Breast epithelium (tissue), 4 donors: ENCODE results near the gene RBM23. TPM values are rescaled to one million over a fixed set of nuclear protein-coding genes. Genes with fewer than 3 reads are reported as not detected.
A peak's percentile ranks its signal among the peaks of the same experiment; 100 is the strongest.
"Not testable (repeated sequence)": the region's sequence is repeated elsewhere in the genome, so short reads cannot be mapped to it uniquely, and the experiment has no call there.

ENCODE experiments used
- DNase-seq, 2 donors: peaks; one replicate each; pipeline ENCODE4 v3.0.0-alpha.2; 2019; ENCODE audit warnings: low spot score in 2 of 2
- H3K27ac ChIP-seq, 2 donors: fragments of 200-600 bp; sonication (generic) in 1 of 2; one replicate each; pipeline ENCODE4 v1.5.1; 2016 to 2019; ENCODE audit warnings: mild to moderate bottlenecking in 1 of 2
- H3K27me3 ChIP-seq, 2 donors: fragments of 200-600 bp; sonication (generic) in 1 of 2; one replicate each; pipeline versions ENCODE4 v1.5.1 to v1.6.0; 2017 to 2019; ENCODE audit warnings: control low read depth in 1 of 2, mild to moderate bottlenecking in 1 of 2
- H3K36me3 ChIP-seq: fragments of 200-600 bp; one replicate; pipeline ENCODE4 v1.5.1; 2019
- H3K4me1 ChIP-seq, 2 donors: fragments of 200-600 bp; sonication (generic); one replicate each; pipeline ENCODE4 v1.5.1; 2016 to 2019; ENCODE audit warnings: control low read depth in 1 of 2
- H3K4me3 ChIP-seq, 3 donors: fragments of 200-600 bp; sonication (generic); 1 replicate in 2 of 3; 2 replicates in 1 of 3; pipeline ENCODE4 v1.5.1; 2016 to 2019; ENCODE audit warnings: mild to moderate bottlenecking in 3 of 3, moderate library complexity in 2 of 3
- H3K9me3 ChIP-seq, 2 donors: fragments of 200-600 bp; sonication (generic) in 1 of 2; one replicate each; pipeline ENCODE4 v1.5.1; 2016 to 2019; ENCODE audit warnings: control low read depth in 1 of 2
- CTCF ChIP-seq, 3 donors: fragments of 450-650 bp; IDR thresholded peaks; one replicate each; pipeline ENCODE4 v1.5.1; 2016 to 2017; ENCODE audit warnings: antibody characterized with exemption in 3 of 3, mild to moderate bottlenecking in 3 of 3, moderate library complexity in 3 of 3
- POLR2A ChIP-seq: fragments of 450-650 bp; IDR thresholded peaks from one replicate; pipeline ENCODE4 v1.6.1; 2016; ENCODE audit warnings: antibody characterized with exemption, mild to moderate bottlenecking, moderate library complexity
- POLR2AphosphoS5 ChIP-seq, 3 donors: sonication (generic); formaldehyde crosslinking; IDR thresholded peaks; one replicate each; pipeline ENCODE4 v1.6.1; 2017; ENCODE audit warnings: antibody characterized with exemption in 3 of 3
- intact Hi-C: fragments of 100-400 bp; cut with DNase I; formaldehyde crosslinking; loops from one replicate; pipeline ENCODE4 v1.15.1; 2023; ENCODE audit warnings: low total_unique reads
- total RNA-seq, 3 donors: library from RNA; depleted of rRNA; stranded (reverse); fragments of >200 nt; gene quantifications; one replicate each; pipeline ENCODE4 v1.1.0, GENCODE V29; 2016

Gene RBM23
- total RNA-seq, 3 donors from 2014 or later = 85.5 to 194 (median 174) TPM

DNA sequence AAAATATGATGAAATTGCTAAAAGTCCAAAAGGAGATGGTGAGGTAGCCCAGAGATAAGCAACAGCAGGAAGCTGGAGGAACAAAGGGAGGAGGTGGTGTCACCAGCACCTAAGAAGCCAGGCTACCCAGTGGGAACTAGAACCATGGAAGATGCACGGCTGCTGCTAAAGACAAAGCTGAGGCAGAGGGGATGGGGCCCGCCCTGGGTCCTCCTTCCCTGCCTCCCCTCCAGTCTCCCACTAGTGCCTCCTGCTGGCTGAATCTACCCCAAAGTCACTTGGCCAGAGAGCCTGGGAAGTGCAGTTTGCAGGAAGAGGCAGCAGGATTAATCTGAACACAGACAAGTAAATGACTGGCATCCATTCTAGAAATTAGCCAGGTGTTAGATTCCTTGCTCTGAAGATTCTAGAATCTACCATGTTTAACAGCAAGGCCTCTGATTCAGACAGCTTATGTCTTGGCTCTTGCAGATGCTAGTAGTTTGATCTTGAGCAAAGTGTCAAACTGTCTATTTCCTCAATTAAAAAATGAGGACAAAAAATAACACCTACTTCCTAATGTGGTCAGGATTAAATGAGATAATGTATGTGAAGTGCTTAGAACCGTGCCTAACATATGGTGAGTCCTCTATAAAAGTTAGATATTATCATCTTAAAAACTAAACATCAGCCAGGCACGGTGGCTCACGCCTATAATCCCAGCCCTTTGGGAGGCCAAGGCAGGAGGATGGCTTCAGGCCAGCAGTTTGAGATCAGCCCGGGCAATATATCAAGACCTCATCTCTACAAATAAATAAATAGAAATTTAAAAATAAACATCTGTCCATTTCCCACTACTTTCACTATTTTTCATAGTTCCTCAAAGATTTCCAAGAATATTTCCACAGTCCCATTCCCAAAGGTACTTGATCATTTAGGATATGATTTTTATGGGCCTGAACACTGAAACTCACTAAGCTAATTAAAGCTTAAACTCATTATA, 53.2 kb downstream of the RBM23 start:
- Histone ChIP-seq H3K27ac (no peak overlapping the region), H3K4me1 (peaks cover 0 to 5% of the 10 kb centered on the region in 2 donors), H3K27me3 (no peaks in the 10 kb centered on the region), H3K4me3 (no peak overlapping the region), H3K9me3 (no peaks in the 10 kb centered on the region), H3K36me3 (no peaks in the 10 kb centered on the region)
- intact Hi-C loops = no loop called here
- TF ChIP-seq CTCF (IDR thresholded peaks at IDR 0.05) (no peak), POLR2AphosphoS5 (IDR thresholded peaks at IDR 0.05) (no peak), POLR2A (no peak)
- peak in 1 of 2 donors; percentile 24 for DNase-seq

GRCh38 chr14:22864979-22865378, 54.0 kb downstream of the RBM23 start:
- H3K27ac ChIP-seq = no peak overlapping the region
- no peaks in the 10 kb centered on the region for H3K9me3 ChIP-seq
- no peak for DNase-seq
- TF ChIP-seq CTCF (IDR thresholded peaks at IDR 0.05) (no peak), POLR2A (no peak), POLR2AphosphoS5 (IDR thresholded peaks at IDR 0.05) (no peak)
- intact Hi-C loops = loop anchor here (5.0 kb wide), 1 partner anchor 72 kb away; no protein-coding TSS in a partner anchor
- no peaks in the 10 kb centered on the region for H3K36me3 ChIP-seq
- no peaks in the 10 kb centered on the region for H3K4me1 ChIP-seq
- no peak overlapping the region for H3K4me3 ChIP-seq
- no peaks in the 10 kb centered on the region for H3K27me3 ChIP-seq

DNA sequence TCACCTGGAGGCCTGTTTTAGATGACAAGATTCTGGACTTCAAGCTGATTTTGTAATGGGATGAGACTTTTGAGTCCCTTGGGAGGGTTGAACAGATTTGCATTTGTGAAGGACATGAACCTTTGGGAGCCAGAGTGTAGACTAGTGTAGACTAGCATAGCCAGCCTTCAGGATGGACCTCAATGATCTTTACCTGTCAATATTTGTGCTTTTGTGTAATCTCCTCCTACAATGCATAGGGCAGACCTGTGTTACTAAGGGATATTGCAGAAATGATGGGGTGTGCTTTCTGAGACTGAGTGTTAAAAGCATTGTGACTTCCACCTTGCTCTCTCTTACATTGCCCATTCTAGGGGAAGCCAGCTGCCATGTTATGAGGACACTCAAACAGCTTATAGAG, 57.3 kb downstream of the RBM23 start:
- DNase-seq = no peak
- intact Hi-C loops = loop anchor here (5.0 kb wide), 1 partner anchor 76 kb away; no protein-coding TSS in a partner anchor
- Histone ChIP-seq H3K27me3 (no peaks in the 10 kb centered on the region), H3K27ac (no peak overlapping the region), H3K4me3 (no peak overlapping the region), H3K36me3 (no peaks in the 10 kb centered on the region), H3K4me1 (no peaks in the 10 kb centered on the region), H3K9me3 (no peaks in the 10 kb centered on the region)
- TF ChIP-seq POLR2AphosphoS5 (IDR thresholded peaks at IDR 0.05) (no peak), POLR2A (no peak), CTCF (IDR thresholded peaks at IDR 0.05) (no peak)

- not testable (repeated sequence) for H3K4me3 ChIP-seq, H3K27ac ChIP-seq, H3K27me3 ChIP-seq, H3K9me3 ChIP-seq, H3K4me1 ChIP-seq, H3K36me3 ChIP-seq
- intact Hi-C loops = loop anchor here (5.0 kb wide), 1 partner anchor 77 kb away; no protein-coding TSS in a partner anchor
- DNase-seq = peak in 1 of 2 donors; percentile 2
Measured at GRCh38 chr14:22860377-22860776, 58.6 kb downstream of the RBM23 start.

DNA sequence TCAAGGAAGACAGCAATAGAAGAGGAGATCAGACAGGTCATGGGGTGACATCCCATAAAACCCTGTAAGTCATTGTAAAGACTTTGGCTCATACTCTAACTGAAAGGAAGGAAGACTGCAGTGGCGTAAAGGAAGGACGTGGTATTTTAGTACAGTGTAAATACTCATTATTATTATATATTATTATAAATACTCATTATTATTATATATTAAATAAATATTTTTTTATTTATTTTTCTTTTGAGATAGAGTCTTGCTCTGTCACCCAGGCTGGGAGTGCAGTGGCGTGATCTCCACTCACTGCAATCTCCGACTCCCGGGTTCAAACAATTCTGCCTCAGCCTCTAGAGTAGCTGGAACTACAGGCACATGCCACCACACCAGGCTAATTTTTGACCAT, 62.5 kb downstream of the RBM23 start:
- no peak for TF ChIP-seq CTCF (IDR thresholded peaks at IDR 0.05)
- TF ChIP-seq POLR2AphosphoS5 (IDR thresholded peaks at IDR 0.05) = no peak
- no peak for TF ChIP-seq POLR2A
- no peaks in the 10 kb centered on the region for H3K9me3 ChIP-seq
- peaks cover 3 to 10% of the 10 kb centered on the region in 2 donors for H3K4me1 ChIP-seq
- H3K27me3 ChIP-seq = no peaks in the 10 kb centered on the region
- peak in 1 of 2 donors; percentile 20 for DNase-seq
- no peaks in the 10 kb centered on the region for H3K36me3 ChIP-seq
- intact Hi-C loops = no loop called here
- H3K4me3 ChIP-seq = no peak overlapping the region
- H3K27ac ChIP-seq = no peak overlapping the region
